Measurements from ENCODE around the gene ACAP3.

Gene ACAP3

GRCh38 chr1:1275836-1276235 is 31.9 kb downstream of the ACAP3 start:
- peaks cover 28% of the 10 kb centered on the region for H3K36me3 Mint-ChIP-seq (ENCODE audit: low read depth)
- H3K4me1 Mint-ChIP-seq (ENCODE audit: low read depth) = peaks cover 30% of the 10 kb centered on the region
- H3K27me3 Mint-ChIP-seq = no peaks in the 10 kb centered on the region
- H3K4me3 Mint-ChIP-seq = no peak overlapping the region
- intact Hi-C loops (cut with micrococcal nuclease) = no loop called here
- no peak overlapping the region for H3K27ac Mint-ChIP-seq
- H3K9me3 Mint-ChIP-seq = no peaks in the 10 kb centered on the region

GRCh38 chr1:1274931-1275431 is 32.7 kb downstream of the ACAP3 start:
- Mint-ChIP-seq H3K9me3 (no peaks in the 10 kb centered on the region), H3K27ac (peak overlapping the region; percentile 84), H3K4me1 (ENCODE audit: low read depth) (peaks cover 39% of the 10 kb centered on the region), H3K27me3 (no peaks in the 10 kb centered on the region), H3K36me3 (ENCODE audit: low read depth) (peaks cover 37% of the 10 kb centered on the region), H3K4me3 (peak overlapping the region; percentile 72)
- intact Hi-C loops (cut with micrococcal nuclease) = no loop called here

- Mint-ChIP-seq H3K36me3 (ENCODE audit: low read depth) (peaks cover 42% of the 10 kb centered on the region), H3K4me1 (ENCODE audit: low read depth) (peaks cover 44% of the 10 kb centered on the region), H3K4me3 (peak overlapping the region; percentile 72), H3K27ac (peak overlapping the region; percentile 84), H3K27me3 (no peaks in the 10 kb centered on the region), H3K9me3 (no peaks in the 10 kb centered on the region)
- intact Hi-C loops (cut with micrococcal nuclease) = no loop called here
Measured at GRCh38 chr1:1274299-1274930, 33.3 kb downstream of the ACAP3 start.

- H3K4me1 Mint-ChIP-seq (ENCODE audit: low read depth) = peaks cover 44% of the 10 kb centered on the region
Measured at GRCh38 chr1:1273512-1274298, 34.0 kb downstream of the ACAP3 start, which contains the start of gene UBE2J2. Gene UBE2J2, minus strand, starts transcription at chr1:1273854. Its CDS starts 5,862 bp downstream, at chr1:1267992.

GRCh38 chr1:1273209-1273511 is 34.6 kb downstream of the ACAP3 start:
- Mint-ChIP-seq H3K9me3 (no peaks in the 10 kb centered on the region), H3K27me3 (no peaks in the 10 kb centered on the region), H3K36me3 (ENCODE audit: low read depth) (peaks cover 53% of the 10 kb centered on the region), H3K4me1 (ENCODE audit: low read depth) (peaks cover 44% of the 10 kb centered on the region), H3K27ac (peak overlapping the region; percentile 84), H3K4me3 (peak overlapping the region; percentile 86)
- intact Hi-C loops (cut with micrococcal nuclease) = no loop called here

More at GRCh38 chr1:1273512-1274298, 34.0 kb downstream of the ACAP3 start, which contains the start of gene UBE2J2:
- intact Hi-C loops (cut with micrococcal nuclease) = no loop called here
- Mint-ChIP-seq H3K36me3 (ENCODE audit: low read depth) (peaks cover 48% of the 10 kb centered on the region), H3K27ac (peak within 1 kb of the TSS; percentile 84), H3K27me3 (no peaks in the 10 kb centered on the region), H3K9me3 (no peaks in the 10 kb centered on the region), H3K4me3 (peak within 1 kb of the TSS; percentile 86)

GRCh38 chr1:1272341-1273208 is 35.2 kb downstream of the ACAP3 start:
- peak overlapping the region; percentile 86 for H3K4me3 Mint-ChIP-seq
- intact Hi-C loops (cut with micrococcal nuclease) = no loop called here
- no peaks in the 10 kb centered on the region for H3K9me3 Mint-ChIP-seq
- H3K36me3 Mint-ChIP-seq (ENCODE audit: low read depth) = peaks cover 59% of the 10 kb centered on the region
- peaks cover 44% of the 10 kb centered on the region for H3K4me1 Mint-ChIP-seq (ENCODE audit: low read depth)
- H3K27me3 Mint-ChIP-seq = no peaks in the 10 kb centered on the region
- peak overlapping the region; percentile 84 for H3K27ac Mint-ChIP-seq

GRCh38 chr1:1270813-1271212 is 36.9 kb downstream of the ACAP3 start:
- Mint-ChIP-seq H3K27ac (peak overlapping the region; percentile 2), H3K4me3 (peak overlapping the region; percentile 37), H3K36me3 (ENCODE audit: low read depth) (peaks cover 74% of the 10 kb centered on the region)

GRCh38 chr1:1268284-1268682 is 39.4 kb downstream of the ACAP3 start:
- Mint-ChIP-seq H3K4me3 (no peak overlapping the region), H3K9me3 (no peaks in the 10 kb centered on the region), H3K27ac (no peak overlapping the region), H3K36me3 (ENCODE audit: low read depth) (peaks cover 96% of the 10 kb centered on the region), H3K27me3 (no peaks in the 10 kb centered on the region), H3K4me1 (ENCODE audit: low read depth) (peaks cover 35% of the 10 kb centered on the region)
- intact Hi-C loops (cut with micrococcal nuclease) = no loop called here

More at GRCh38 chr1:1270813-1271212, 36.9 kb downstream of the ACAP3 start:
- intact Hi-C loops (cut with micrococcal nuclease) = no loop called here
- H3K27me3 Mint-ChIP-seq = no peaks in the 10 kb centered on the region
- H3K4me1 Mint-ChIP-seq (ENCODE audit: low read depth) = peaks cover 44% of the 10 kb centered on the region
- H3K9me3 Mint-ChIP-seq = no peaks in the 10 kb centered on the region

- H3K4me3 Mint-ChIP-seq = no peak overlapping the region
- peaks cover 96% of the 10 kb centered on the region for H3K36me3 Mint-ChIP-seq (ENCODE audit: low read depth)
- intact Hi-C loops (cut with micrococcal nuclease) = no loop called here
- H3K27me3 Mint-ChIP-seq = no peaks in the 10 kb centered on the region
- H3K4me1 Mint-ChIP-seq (ENCODE audit: low read depth) = peaks cover 35% of the 10 kb centered on the region
- no peak overlapping the region for H3K27ac Mint-ChIP-seq
- no peaks in the 10 kb centered on the region for H3K9me3 Mint-ChIP-seq
Measured at GRCh38 chr1:1267488-1268283, 40.0 kb downstream of the ACAP3 start.

GRCh38 chr1:1264868-1265272 is 42.9 kb downstream of the ACAP3 start:
- Mint-ChIP-seq H3K27me3 (no peaks in the 10 kb centered on the region), H3K9me3 (no peaks in the 10 kb centered on the region), H3K36me3 (ENCODE audit: low read depth) (peaks cover 93% of the 10 kb centered on the region)

GRCh38 chr1:1264026-1264425 is 43.7 kb downstream of the ACAP3 start:
- Mint-ChIP-seq H3K36me3 (ENCODE audit: low read depth) (peaks cover 94% of the 10 kb centered on the region), H3K4me3 (no peak overlapping the region), H3K4me1 (ENCODE audit: low read depth) (peaks cover 31% of the 10 kb centered on the region), H3K9me3 (no peaks in the 10 kb centered on the region), H3K27me3 (no peaks in the 10 kb centered on the region), H3K27ac (no peak overlapping the region)
- intact Hi-C loops (cut with micrococcal nuclease) = no loop called here

More at GRCh38 chr1:1264868-1265272, 42.9 kb downstream of the ACAP3 start:
- no peak overlapping the region for H3K4me3 Mint-ChIP-seq
- H3K27ac Mint-ChIP-seq = no peak overlapping the region
- H3K4me1 Mint-ChIP-seq (ENCODE audit: low read depth) = peaks cover 29% of the 10 kb centered on the region
- intact Hi-C loops (cut with micrococcal nuclease) = no loop called here

GRCh38 chr1:1262758-1263157 is 45.0 kb downstream of the ACAP3 start:
- intact Hi-C loops (cut with micrococcal nuclease) = no loop called here
- no peaks in the 10 kb centered on the region for H3K9me3 Mint-ChIP-seq
- peaks cover 94% of the 10 kb centered on the region for H3K36me3 Mint-ChIP-seq (ENCODE audit: low read depth)
- no peak overlapping the region for H3K4me3 Mint-ChIP-seq
- peaks cover 37% of the 10 kb centered on the region for H3K4me1 Mint-ChIP-seq (ENCODE audit: low read depth)
- H3K27me3 Mint-ChIP-seq = no peaks in the 10 kb centered on the region
- peak overlapping the region; percentile 27 for H3K27ac Mint-ChIP-seq

GRCh38 chr1:1262071-1262470 is 45.7 kb downstream of the ACAP3 start:
- peaks cover 37% of the 10 kb centered on the region for H3K4me1 Mint-ChIP-seq (ENCODE audit: low read depth)
- no peak overlapping the region for H3K4me3 Mint-ChIP-seq
- no peak overlapping the region for H3K27ac Mint-ChIP-seq
- peaks cover 94% of the 10 kb centered on the region for H3K36me3 Mint-ChIP-seq (ENCODE audit: low read depth)
- H3K27me3 Mint-ChIP-seq = no peaks in the 10 kb centered on the region
- no peaks in the 10 kb centered on the region for H3K9me3 Mint-ChIP-seq
- intact Hi-C loops (cut with micrococcal nuclease) = no loop called here
